ENCODE measurements around the gene VEGFA.

The VEGFA gene

GRCh38 chr6:43826730-43827129, 56.7 kb downstream of the VEGFA start:
- no peak for DNase-seq

GRCh38 chr6:43827898-43828297, 57.9 kb downstream of the VEGFA start:
- DNase-seq = no peak

GRCh38 chr6:43828711-43829110, 58.7 kb downstream of the VEGFA start:
- no peak for DNase-seq

GRCh38 chr6:43829470-43829869, 59.5 kb downstream of the VEGFA start:
- no peak for DNase-seq

- DNase-seq = no peak
These were observed 60.8 kb downstream of the VEGFA start for GRCh38 chr6:43830775-43831174.

GRCh38 chr6:43831191-43831590, 61.2 kb downstream of the VEGFA start:
- no peak for DNase-seq

- no peak for DNase-seq
These were observed 63.4 kb downstream of the VEGFA start for GRCh38 chr6:43833223-43833995.

- DNase-seq = no peak
These were observed 64.0 kb downstream of the VEGFA start for GRCh38 chr6:43833996-43834390.

- no peak for DNase-seq
These were observed 64.6 kb downstream of the VEGFA start for GRCh38 chr6:43834528-43835155.

- DNase-seq = no peak
These were observed 65.9 kb downstream of the VEGFA start for GRCh38 chr6:43835872-43836419.

Data from DMS79 (cell line).